ENCODE data around the gene JAZF1.
A peak's percentile ranks its signal among the peaks of the same experiment; 100 is the strongest.

The JAZF1 gene

DNA sequence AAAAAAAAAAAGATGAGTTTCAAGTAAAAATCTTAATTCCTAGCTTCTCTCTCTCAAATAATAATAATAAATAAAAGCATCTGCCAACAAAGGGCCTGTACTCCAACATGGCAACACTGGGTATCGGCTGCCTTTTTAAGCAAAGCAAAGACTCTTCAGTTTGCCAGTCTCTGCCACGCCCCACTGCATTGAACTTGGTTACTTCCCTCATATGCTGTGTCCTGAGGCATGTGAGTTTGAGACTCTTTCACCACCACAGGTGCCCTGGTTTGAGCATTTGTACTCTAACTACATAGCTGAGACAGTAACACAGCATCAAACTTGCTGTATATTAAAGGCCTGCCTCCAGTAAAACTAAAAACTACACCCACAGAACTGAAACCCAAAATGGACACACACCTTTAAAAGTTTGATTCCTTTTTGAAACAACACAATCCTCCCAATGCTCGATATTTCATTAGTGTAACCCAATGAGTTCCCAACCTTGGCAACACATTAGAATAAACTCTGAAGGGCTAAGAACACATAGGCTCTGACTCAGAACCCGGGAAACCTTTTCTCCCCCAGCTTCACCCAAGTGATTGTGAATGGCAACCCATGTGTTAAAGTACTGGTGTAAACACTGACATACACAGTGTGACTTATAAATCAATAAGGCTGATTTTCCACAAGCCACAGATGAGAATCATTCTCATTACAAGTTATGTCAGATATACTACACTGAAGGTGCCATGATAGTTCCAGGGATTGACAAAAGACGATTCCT lies 12.0 kb downstream of the JAZF1 start:
- DNase-seq (ENCODE audit: insufficient read length, low spot score): no peak
- no peak for FAIRE-seq

DNA sequence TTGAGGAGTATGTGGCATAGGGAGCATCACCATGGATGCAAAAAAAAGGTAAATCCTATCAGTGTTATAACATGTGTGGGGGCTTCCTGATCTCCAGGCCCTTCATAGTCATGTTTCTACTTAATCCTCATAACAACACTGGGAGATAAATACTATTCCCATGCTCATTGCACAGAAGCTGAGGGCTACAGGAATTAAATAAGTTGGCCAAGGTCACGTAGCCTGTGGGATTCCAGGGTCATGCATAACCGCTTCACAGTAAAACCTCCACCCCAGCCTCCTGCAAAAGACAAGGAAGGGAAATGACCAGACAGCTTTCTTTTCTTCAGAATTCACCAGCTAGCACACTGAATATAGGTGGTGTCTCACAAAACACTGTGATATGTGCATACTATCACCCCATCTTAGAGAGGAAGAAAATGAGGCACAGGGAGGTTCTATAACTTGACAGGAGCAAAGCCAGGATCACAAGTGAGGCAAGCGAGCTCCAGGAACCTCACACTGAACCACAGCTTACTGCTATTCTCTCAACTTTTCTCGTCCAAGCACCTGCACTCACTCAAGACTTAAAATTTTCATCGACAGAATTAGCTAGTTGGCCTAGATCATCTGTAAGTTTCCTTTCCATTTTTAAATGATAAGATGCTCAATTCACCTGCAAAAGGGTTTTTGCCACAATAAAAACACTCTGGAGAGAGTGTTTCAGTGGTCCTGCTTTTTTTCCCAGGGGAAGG lies 13.4 kb downstream of the JAZF1 start:
- DNase-seq (ENCODE audit: insufficient read length, low spot score): no peak
- FAIRE-seq: no peak

DNA sequence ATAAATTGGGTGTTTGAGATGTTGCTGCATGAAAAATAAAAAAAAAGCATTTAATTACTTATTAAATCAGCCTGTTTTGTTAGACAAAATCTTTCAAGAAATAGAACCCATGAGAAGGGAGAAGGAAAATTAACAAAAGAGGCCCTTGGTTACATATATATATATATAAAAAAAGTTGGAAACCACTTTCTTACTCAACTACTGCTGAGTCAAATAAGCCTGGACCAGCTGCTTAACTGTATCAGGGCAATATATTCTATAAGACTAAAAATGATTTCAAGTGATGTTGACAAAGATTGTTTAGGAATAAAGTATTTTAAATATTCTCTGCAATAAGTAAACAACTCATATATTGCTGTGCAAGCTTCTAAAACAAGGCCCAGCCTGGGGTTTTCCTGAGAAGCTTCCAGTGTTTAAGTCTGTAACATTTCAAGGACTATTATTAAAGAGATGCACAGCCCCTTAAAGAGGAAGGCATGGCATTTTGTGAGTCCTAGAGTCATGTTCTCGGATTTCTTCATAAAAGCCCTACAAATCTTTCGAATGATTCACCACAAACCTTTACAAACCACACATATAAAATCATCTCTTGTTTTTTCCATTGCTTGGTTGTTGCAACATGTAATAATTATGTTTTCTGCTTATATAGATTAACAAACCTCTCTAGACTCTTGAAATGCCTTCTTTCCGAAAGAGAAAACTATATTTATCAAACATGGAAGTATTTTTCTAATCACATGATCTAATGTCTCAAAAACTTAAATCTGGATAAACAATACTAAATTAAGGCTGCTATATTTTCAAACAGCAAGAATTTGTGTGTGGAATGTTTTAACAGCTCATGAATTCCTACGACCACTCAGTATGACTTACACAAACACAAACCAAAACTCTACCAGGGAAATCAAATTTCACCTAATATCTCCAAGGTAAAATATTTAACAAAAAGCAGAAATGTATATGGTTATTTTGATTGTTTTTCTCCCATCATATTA lies 14.3 kb downstream of the JAZF1 start:
- no peak for FAIRE-seq
- no peak for DNase-seq (ENCODE audit: insufficient read length, low spot score)

GRCh38 chr7:28165261-28165660 lies 15.3 kb downstream of the JAZF1 start:
- DNase-seq (ENCODE audit: insufficient read length, low spot score) (no peak), FAIRE-seq (no peak)

- FAIRE-seq (no peak), DNase-seq (ENCODE audit: insufficient read length, low spot score) (no peak)
These were observed 16.6 kb downstream of the JAZF1 start for GRCh38 chr7:28163949-28164348.

- FAIRE-seq: no peak
These were observed 19.3 kb downstream of the JAZF1 start for GRCh38 chr7:28161331-28161730.

GRCh38 chr7:28160551-28160991 lies 20.0 kb downstream of the JAZF1 start:
- DNase-seq (ENCODE audit: insufficient read length, low spot score): no peak
- no peak for FAIRE-seq

More at GRCh38 chr7:28161331-28161730, 19.3 kb downstream of the JAZF1 start:
- no peak for DNase-seq (ENCODE audit: insufficient read length, low spot score)

DNA sequence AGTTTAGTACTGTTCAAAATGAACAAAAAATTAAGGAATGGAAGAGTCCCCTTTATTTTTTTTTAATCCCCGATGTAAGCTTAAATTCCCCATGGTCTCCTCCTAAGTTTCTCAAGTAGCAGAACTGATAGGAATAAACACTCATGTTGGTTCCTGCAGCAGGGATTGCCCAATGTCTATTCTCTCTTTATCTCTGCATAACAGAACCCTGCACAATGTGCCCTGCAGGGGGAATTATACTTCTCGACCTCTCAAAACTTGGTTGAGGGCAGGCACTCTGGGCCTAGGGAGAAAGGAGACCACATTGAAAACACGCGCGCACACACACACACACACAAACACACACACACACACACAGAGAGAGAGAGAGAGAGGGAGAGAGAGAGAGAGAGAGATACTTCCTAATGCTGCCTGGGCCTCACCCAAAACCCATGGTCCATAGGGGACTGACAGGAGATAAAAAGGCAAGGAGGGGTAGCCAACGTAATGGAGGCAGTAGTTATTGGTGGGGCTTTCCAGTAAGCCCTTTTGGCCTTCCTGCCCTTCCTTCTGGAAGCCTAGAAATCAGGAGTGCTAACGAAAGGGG lies 22.7 kb downstream of the JAZF1 start:
- no peak for DNase-seq (ENCODE audit: insufficient read length, low spot score)
- FAIRE-seq: no peak

DNA sequence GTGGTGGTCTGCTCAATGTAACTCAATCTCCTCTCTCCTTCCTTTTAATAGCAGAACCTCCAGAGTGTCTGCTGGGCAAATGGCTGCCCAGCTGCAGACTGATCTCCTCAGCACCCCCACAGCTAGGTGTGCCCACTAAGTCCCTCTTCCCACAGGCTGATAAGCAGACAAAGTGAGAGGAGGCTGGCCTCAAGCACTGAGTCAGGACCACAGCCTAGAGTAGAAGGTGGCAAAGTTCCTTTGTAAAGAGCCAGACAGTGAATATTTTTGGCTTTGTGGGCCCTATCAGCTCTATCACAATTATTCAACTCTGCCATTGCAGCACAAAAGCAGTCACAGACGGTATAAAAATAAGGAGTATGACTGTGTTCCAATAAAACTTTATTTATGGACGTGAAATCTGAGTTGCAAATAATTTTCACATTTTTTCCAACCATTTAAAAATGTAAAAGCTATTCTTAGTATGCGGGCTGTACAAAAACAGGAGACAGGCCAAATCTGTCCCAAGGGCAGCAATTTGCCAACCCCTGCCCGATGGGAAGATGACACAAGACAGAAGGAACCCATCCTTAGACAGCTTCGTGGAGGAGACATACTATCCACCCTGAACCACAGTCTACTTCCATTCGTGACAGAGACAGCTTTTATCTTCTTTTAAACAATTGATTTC lies 23.4 kb downstream of the JAZF1 start:
- DNase-seq (ENCODE audit: insufficient read length, low spot score) (no peak), FAIRE-seq (no peak)

DNA sequence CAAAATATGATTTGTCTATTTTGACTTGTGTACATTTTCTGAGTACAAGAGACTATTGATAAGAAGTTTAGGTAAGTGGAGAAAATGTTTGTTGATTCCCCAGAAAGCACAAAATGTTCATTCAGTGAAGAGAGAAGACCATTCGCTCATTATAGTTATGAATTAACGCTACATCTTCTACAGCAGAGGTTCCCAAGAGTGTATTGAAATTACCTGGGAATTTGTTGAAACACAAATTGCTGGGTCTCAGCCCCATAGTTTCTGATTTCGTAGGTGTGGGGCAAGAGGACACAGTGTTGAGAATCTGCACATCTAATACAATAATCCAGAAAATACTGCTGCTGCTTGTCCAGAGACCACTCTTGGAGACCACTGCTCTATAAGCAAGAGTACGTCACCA lies 24.2 kb downstream of the JAZF1 start:
- DNase-seq (ENCODE audit: insufficient read length, low spot score) (no peak), FAIRE-seq (no peak)

GRCh38 chr7:28155964-28156363 lies 24.6 kb downstream of the JAZF1 start:
- no peak for FAIRE-seq
- DNase-seq (ENCODE audit: insufficient read length, low spot score): no peak

GRCh38 chr7:28155019-28155660 lies 25.5 kb downstream of the JAZF1 start:
- peak; percentile 15 for DNase-seq (ENCODE audit: insufficient read length, low spot score)
- FAIRE-seq: peak; percentile 90

DNA sequence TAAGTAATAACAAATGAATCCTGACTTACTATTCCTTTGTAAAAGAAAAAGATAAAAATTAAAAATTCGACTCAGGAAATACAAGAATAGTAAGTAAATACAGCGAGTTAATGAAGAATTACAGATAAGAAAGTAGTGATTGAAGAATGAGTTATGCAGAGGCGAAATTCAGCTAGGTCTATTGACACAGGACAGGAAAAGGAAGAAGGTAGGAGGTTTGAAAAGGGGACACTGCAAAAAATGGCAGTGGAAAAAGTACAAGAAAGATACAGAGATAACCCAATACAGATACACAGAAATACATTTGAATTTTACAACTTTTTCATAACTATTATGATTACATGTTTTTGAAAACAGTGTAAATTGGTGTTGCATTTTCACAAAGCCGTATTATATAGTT lies 28.0 kb downstream of the JAZF1 start:
- DNase-seq (ENCODE audit: insufficient read length, low spot score) (no peak), FAIRE-seq (no peak)

DNA sequence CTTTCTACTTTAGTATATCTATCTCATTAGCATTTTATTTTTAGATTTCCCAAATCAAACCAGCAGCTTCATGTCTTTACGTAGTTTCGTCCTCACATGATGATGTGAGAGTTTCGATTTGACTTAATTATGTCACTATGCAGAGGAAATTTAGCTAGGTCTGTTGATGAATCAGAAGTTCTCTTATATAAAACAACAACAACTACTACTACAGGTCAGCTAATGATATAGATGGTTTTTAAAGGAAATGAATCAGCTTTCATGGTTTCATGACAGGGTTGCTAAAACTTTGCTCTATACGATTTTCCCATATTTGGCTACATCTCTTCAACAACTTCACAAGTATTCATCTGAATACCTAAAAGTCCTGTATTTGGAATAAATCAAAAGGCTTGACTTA lies 28.6 kb downstream of the JAZF1 start:
- DNase-seq (ENCODE audit: insufficient read length, low spot score) (no peak), FAIRE-seq (no peak)

DNA sequence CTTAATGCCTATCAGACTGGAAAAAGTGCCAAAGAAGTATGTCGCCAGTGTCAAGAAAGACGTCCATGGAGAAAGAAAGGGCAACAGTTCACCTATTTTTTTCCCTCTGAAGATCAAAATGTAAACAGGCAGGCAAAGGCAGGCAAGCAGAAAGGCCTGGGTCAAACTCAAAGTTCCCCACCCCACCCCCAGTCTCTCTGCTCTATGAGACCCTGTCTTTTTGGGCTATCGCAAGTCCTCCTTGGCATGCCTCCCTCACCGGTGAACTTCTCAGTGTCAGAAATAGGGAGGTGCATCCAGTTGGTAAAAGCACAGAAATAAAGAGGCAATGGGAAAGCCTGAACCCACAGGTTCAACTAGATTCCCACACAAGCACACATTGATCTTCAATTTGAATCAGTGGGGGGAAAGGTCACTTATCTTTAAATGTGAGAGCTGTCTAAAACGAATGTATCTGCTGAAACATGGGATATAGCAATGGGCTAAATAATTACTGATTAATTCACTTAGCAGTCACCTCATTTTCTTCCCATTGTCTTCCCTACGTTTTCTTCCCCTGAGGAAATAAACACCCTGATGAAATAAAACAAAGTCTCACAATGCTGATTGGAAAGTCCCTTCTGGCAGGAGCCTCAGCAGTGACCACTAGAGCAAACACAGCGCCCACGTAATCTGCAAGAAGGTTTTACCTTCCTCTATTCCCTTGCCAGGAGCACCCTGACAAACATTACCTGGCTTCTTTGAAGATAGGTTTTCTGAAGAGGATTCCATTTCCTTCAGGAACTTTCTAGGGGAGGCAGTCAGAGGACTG lies 31.1 kb downstream of the JAZF1 start:
- FAIRE-seq (no peak), DNase-seq (ENCODE audit: insufficient read length, low spot score) (no peak)

- DNase-seq (ENCODE audit: insufficient read length, low spot score): no peak
- FAIRE-seq: no peak
These were observed 34.7 kb downstream of the JAZF1 start for GRCh38 chr7:28145931-28146330.

GRCh38 chr7:28145090-28145626 lies 35.4 kb downstream of the JAZF1 start:
- no peak for DNase-seq (ENCODE audit: insufficient read length, low spot score)
- no peak for FAIRE-seq

- FAIRE-seq (no peak), DNase-seq (ENCODE audit: insufficient read length, low spot score) (no peak)
These were observed 36.3 kb downstream of the JAZF1 start for GRCh38 chr7:28144266-28144665.
